ENCODE results near the gene ADGRB2.

DNA sequence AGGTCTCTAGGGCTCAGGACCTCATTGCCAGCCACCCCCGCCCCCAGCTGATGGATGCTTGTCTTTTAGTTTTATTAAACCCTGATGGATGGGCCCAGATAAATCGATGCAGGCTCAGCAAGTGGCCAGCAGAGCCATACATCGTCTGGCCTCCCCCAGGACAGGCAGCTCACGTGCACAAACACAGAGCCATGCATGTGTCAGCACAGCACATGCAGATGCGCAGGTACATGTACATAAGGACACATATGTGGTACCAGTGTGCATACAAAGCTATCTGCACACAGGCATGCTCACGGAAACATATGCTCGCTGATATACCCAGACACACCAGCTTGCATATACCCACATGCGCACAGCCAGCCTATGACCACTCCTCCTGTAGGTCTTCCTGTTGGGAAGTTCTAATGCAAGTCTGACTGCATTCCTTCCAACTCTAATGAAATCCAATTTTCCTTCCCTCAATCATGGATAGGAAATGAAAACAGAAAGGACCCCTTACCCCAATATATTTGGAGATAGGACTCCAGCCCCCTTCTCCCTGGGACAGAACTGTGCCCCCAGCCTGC lies 61.2 kb downstream of the ADGRB2 start:
- TF ChIP-seq, protein P1, sequence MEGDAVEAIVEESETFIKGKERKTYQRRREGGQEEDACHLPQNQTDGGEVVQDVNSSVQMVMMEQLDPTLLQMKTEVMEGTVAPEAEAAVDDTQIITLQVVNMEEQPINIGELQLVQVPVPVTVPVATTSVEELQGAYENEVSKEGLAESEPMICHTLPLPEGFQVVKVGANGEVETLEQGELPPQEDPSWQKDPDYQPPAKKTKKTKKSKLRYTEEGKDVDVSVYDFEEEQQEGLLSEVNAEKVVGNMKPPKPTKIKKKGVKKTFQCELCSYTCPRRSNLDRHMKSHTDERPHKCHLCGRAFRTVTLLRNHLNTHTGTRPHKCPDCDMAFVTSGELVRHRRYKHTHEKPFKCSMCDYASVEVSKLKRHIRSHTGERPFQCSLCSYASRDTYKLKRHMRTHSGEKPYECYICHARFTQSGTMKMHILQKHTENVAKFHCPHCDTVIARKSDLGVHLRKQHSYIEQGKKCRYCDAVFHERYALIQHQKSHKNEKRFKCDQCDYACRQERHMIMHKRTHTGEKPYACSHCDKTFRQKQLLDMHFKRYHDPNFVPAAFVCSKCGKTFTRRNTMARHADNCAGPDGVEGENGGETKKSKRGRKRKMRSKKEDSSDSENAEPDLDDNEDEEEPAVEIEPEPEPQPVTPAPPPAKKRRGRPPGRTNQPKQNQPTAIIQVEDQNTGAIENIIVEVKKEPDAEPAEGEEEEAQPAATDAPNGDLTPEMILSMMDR (IDR thresholded peaks at IDR 0.05) = no peak
- no peak for TF ChIP-seq EZH2 (IDR thresholded peaks at IDR 0.05)
- TF ChIP-seq EZH2phosphoT487 (IDR thresholded peaks at IDR 0.05) = no peak
